T follicular helper cell (primary cell): ENCODE results near the gene MYL12B.

Experiments
- DNase-seq: peaks from one replicate; pipeline ENCODE4 v3.0.0-alpha.2; 2020; ENCODE audit warnings: low read depth

Gene MYL12B

DNA sequence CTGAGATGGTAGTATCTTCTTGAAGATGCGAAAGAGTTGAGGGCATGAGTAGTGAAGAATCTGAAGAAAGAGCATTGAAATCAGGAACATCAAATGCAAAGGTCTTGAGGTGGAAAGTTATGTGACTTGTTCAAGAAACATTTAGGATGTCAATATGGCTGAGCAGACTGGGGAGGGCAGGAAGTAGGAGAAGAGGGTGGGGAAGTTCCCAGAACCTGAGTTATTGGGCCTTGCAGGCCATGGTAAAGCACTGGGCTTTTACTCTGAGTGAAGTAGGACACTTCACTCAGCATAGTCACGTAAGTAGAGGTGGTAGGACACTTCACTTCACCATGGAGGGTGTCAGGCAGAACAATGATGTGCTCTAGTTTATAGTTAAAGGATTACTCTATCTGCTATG lies 26.1 kb upstream of the MYL12B start:
- DNase-seq, result no peak

GRCh38 chr18:3236470-3236869 lies 25.5 kb upstream of the MYL12B start:
- no peak for DNase-seq

GRCh38 chr18:3238742-3239141 lies 23.2 kb upstream of the MYL12B start:
- no peak for DNase-seq

GRCh38 chr18:3245185-3245564 lies 16.8 kb upstream of the MYL12B start:
- no peak for DNase-seq

GRCh38 chr18:3245853-3246634 lies 15.9 kb upstream of the MYL12B start:
- peak; percentile 60 for DNase-seq

DNA sequence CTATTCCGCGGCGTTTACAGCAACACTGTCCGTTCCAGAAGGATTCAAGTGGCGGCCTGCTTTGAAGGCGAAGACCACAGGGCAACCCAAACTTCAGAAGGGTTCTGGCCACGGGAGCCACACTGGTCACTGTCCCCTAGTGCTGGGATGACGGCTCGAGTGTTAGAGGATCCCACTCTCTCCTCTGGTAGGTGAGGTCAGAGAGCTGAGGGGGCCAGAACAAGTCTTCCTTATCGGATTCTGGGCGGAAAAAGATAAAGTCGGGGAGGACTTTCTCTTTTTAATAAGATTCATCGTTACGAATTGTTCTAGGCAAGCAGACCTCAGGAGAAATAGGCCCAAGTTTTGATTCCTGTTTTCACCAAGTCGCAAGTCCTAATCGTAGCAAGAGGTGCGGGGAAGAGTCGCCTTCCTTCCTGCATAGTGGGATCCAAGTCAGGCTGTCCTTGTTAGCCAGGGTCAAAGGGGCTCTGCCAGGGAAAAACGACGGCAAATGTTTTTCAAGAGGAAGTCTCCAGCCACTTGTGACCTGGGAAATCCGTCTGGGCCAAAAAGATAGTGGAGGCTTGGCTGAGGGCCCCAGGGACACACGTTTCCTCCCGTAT lies 15.2 kb upstream of the MYL12B start:
- no peak for DNase-seq

- DNase-seq, result peak; percentile 75
These were observed 14.5 kb upstream of the MYL12B start, which contains the start of gene MYL12A for GRCh38 chr18:3247240-3248061. Gene MYL12A (plus strand): TSS chr18:3247801. CDS start chr18:3253248, 5,447 bp downstream.

DNA sequence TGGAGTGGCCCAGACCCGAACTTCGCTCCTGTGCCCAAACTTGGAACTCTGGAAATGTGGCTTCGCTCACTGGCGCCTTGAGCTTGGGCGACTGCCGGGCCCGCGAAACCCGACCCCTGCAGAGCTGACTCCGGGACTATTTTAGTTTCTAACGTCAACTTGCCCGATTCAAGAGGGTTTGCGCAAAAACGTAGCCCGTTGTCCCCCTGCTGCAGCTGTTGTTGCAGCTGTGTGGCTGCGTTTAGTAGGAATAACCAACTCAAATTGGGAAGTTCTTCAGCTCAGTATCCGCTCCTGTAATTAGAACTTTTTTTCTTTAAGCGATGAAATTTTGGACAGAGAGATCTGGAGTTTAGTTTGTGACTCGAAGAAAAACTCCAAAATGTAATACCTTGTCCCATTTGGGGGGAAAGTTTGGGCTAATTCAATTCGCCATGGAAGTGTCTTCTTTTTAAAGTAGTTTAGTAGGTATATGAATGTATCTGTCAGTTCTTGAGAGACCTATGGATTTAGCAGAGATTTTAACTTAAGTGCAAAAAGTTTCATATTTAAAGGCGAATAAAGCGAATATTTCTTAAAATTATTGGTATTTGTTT lies 13.8 kb upstream of the MYL12B start:
- DNase-seq, result no peak

GRCh38 chr18:3248658-3249359 lies 13.1 kb upstream of the MYL12B start:
- DNase-seq, result no peak

- no peak for DNase-seq
These were observed 11.5 kb upstream of the MYL12B start for GRCh38 chr18:3250237-3251107.

GRCh38 chr18:3251249-3251962 lies 10.5 kb upstream of the MYL12B start:
- no peak for DNase-seq

DNA sequence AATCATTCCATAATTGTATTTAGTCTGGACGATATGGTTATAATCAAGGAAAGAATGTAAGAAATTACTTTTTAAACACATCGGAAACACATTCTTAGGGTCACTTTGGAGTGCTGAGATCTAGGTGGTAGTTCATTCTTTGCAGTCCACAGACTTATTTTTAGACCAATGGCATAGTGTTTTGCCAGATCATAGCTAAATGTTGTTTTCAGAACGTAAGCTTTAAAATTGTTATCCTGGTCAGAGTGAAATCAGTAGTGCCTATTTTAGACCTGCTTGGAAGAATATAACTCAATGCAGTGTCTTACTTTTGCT lies 10.0 kb upstream of the MYL12B start:
- DNase-seq, result no peak

DNA sequence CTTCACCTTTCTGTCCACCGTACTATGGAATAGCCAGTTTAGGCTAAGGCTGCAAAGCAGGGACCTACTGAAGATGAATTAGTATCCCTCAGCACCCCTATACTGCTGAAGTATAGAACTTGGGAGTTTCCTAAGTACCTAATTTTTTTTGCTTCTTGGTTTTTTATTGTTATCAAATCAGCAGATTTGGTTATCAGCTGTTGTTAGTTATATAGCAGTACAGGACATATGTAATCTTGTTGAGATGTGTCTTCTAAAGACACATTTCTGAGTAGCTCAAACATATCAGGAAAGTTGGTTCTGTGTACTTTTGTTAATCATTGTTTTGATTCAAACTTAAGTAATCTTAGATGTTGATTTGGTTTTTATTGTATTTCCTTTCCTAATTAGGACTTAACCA lies 9.1 kb upstream of the MYL12B start:
- no peak for DNase-seq

GRCh38 chr18:3254725-3255124 lies 7.2 kb upstream of the MYL12B start:
- no peak for DNase-seq

DNA sequence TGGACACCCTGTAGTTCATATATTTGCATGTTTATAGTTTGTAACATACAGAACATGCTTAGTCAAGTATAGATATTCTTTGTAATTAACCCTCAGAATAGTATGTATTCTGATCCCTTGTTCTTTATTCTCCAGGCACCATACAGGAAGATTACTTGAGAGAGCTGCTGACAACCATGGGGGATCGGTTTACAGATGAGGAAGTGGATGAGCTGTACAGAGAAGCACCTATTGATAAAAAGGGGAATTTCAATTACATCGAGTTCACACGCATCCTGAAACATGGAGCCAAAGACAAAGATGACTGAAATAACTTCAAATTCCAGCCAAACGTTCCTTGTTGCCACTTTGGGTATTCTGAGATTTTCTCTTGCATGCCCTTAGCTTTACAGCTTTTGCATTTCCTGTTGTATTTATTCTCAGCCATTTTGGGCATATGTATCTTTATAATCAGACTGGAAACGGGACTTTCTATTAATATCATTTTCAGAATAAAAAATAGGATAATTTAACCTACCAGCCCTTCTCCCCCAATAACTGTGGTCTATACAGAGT lies 6.2 kb upstream of the MYL12B start:
- no peak for DNase-seq

- no peak for DNase-seq
These were observed 5.0 kb upstream of the MYL12B start for GRCh38 chr18:3256693-3257626.

- DNase-seq, result no peak
These were observed 4.3 kb upstream of the MYL12B start for GRCh38 chr18:3257627-3258120.

DNA sequence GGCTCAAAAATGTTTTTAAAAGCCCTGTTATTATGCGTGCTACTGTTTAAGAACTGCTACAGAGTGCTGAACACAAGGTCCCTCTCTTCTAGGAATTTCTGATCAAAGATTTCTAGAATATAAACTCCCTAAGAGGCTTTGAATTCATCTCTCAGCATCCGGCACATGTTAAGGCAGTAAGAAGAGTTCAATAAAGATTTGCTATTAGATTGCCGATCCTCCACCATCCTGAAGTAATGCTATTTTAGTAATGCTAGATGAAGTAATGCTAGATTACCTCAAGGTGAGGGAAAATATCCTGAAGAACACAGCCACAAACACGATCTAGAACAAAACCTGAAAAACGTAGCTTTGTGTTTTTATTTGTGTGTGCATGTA lies 949 bp upstream of the MYL12B start:
- DNase-seq, result no peak
